GM23338 (cell line): ENCODE results near the gene PLXNB2. TPM values are rescaled to one million over a fixed set of nuclear protein-coding genes. Genes with fewer than 3 reads are reported as not detected.

ENCODE experiments used
- ATAC-seq: fragments of 200-7000 bp; cut with Tn5 transposase; 3 replicates; pipeline ENCODE4 v1.9.1; 2020
- DNase-seq: peaks from one replicate; pipeline ENCODE4 v3.0.0-alpha.2; 2015; ENCODE audit warnings: low spot score
- H2AFZ ChIP-seq: fragments of 200-600 bp; sonication (generic); 2 replicates; pipeline ENCODE4 v1.8.0; 2016; ENCODE audit warnings: antibody characterized with exemption, mild to moderate bottlenecking, moderate library complexity
- H3F3A ChIP-seq: fragments of 200-600 bp; sonication (generic); replicated peaks from 2 replicates; pipeline ENCODE4 v1.8.0; 2017; ENCODE audit warnings: antibody characterized with exemption, mixed run types, low read depth
- H3K27ac ChIP-seq: fragments of 200-600 bp; sonication (generic); 2 replicates; pipeline ENCODE4 v1.6.1; 2016; ENCODE audit warnings: low read depth
- H3K27me3 ChIP-seq: fragments of 200-600 bp; sonication (generic); 2 replicates; pipeline ENCODE4 v1.8.0; 2016; ENCODE audit warnings: mild to moderate bottlenecking, mixed run types, moderate library complexity; ENCODE audit not compliant: insufficient read depth
- H3K36me3 ChIP-seq: fragments of 200-600 bp; sonication (generic); 2 replicates; pipeline ENCODE4 v1.8.0; 2016; ENCODE audit warnings: mild to moderate bottlenecking; ENCODE audit not compliant: insufficient read depth
- H3K4me1 ChIP-seq: fragments of 200-600 bp; sonication (generic); 2 replicates; pipeline ENCODE4 v1.8.0; 2016; ENCODE audit warnings: mild to moderate bottlenecking, moderate library complexity; ENCODE audit not compliant: insufficient read depth
- H3K4me2 ChIP-seq: fragments of 200-600 bp; sonication (generic); 2 replicates; pipeline ENCODE4 v1.7.1; 2017; ENCODE audit warnings: mixed run types
- H3K4me3 ChIP-seq: fragments of 200-600 bp; sonication (generic); 2 replicates; pipeline ENCODE4 v1.6.1; 2016; ENCODE audit warnings: mixed run types
- H3K79me2 ChIP-seq: fragments of 200-600 bp; sonication (generic); replicated peaks from 2 replicates; pipeline ENCODE4 v1.8.0; 2017; ENCODE audit warnings: mild to moderate bottlenecking; ENCODE audit not compliant: insufficient read depth
- H3K9me2 ChIP-seq: fragments of 200-600 bp; sonication (generic); 2 replicates; pipeline ENCODE4 v1.8.0; 2017; ENCODE audit not compliant: insufficient read depth
- H4K20me1 ChIP-seq: fragments of 200-600 bp; sonication (generic); replicated peaks from 2 replicates; pipeline ENCODE4 v1.8.0; 2017; ENCODE audit warnings: mild to moderate bottlenecking; ENCODE audit not compliant: insufficient read depth
- H3K27ac Mint-ChIP-seq: 2 replicates; pipeline ENCODE4 v1.8.0; 2020; ENCODE audit warnings: inconsistent platforms, mild to moderate bottlenecking, moderate library complexity, mixed read lengths
- H3K27me3 Mint-ChIP-seq: 3 replicates; pipeline ENCODE4 v1.8.0; 2022; ENCODE audit warnings: low read depth, mild to moderate bottlenecking, moderate library complexity, mixed read lengths, inconsistent platforms; ENCODE audit not compliant: insufficient read depth, poor library complexity
- H3K36me3 Mint-ChIP-seq: 3 replicates; pipeline ENCODE4 v1.8.0; 2021; ENCODE audit warnings: low read depth, mild to moderate bottlenecking, inconsistent platforms, moderate library complexity, mixed read lengths
- H3K4me1 Mint-ChIP-seq: 3 replicates; pipeline ENCODE4 v1.8.0; 2020; ENCODE audit warnings: mild to moderate bottlenecking, inconsistent platforms, mixed read lengths
- H3K4me3 Mint-ChIP-seq: 3 replicates; pipeline ENCODE4 v1.8.0; 2021; ENCODE audit warnings: moderate library complexity, mild to moderate bottlenecking, inconsistent platforms, mixed read lengths
- H3K9me3 Mint-ChIP-seq: 3 replicates; pipeline ENCODE4 v1.8.0; 2020; ENCODE audit warnings: moderate library complexity, mild to moderate bottlenecking, inconsistent platforms, mixed read lengths
- CREB1 ChIP-seq: fragments of 250-450 bp; sonication (Bioruptor Pico); IDR thresholded peaks from 2 replicates; pipeline ENCODE4 v1.5.0; 2020; ENCODE audit warnings: low read depth, mild to moderate bottlenecking, moderate library complexity
- EZH2 ChIP-seq: fragments of 200-600 bp; sonication (generic); IDR thresholded peaks from one replicate; pipeline ENCODE4 v1.8.0; 2017; ENCODE audit warnings: antibody characterized with exemption, mild to moderate bottlenecking, low read depth; ENCODE audit not compliant: unreplicated experiment
- JUNB ChIP-seq: IDR thresholded peaks from one replicate; pipeline ENCODE4 v1.6.1; 2016; ENCODE audit warnings: antibody characterized with exemption; ENCODE audit not compliant: unreplicated experiment
- NANOG ChIP-seq: IDR thresholded peaks from 2 replicates; pipeline ENCODE4 v1.6.1; 2016; ENCODE audit warnings: antibody characterized with exemption, borderline replicate concordance
- STAT1 ChIP-seq: IDR thresholded peaks from one replicate; pipeline ENCODE4 v1.6.1; 2016; ENCODE audit warnings: antibody characterized with exemption; ENCODE audit not compliant: unreplicated experiment
- ZNF114 ChIP-seq: fragments of 250-450 bp; sonication (Bioruptor Pico); IDR thresholded peaks from 2 replicates; pipeline ENCODE4 v1.5.0; 2020; ENCODE audit warnings: mild to moderate bottlenecking, moderate library complexity
- polyA plus RNA-seq: library from polyadenylated mRNA; unstranded; fragments of >200 nt; fragmentation: Nextera tagmentation; extraction: Ambion mirVana; gene quantifications from 2 replicates; pipeline ENCODE4 v1.2.1, GENCODE V29; 2016
- total RNA-seq: library from RNA; depleted of rRNA; stranded (reverse); fragments of >200 nt; shearing (Covaris generic); gene quantifications from 2 replicates; pipeline ENCODE4 v1.2.3, GENCODE V29; 2014
- TF ChIP-seq, protein P1 (sequence below), 2 experiments: fragments of 200-600 bp in 1 of 2; sonication (generic) in 1 of 2; conservative IDR thresholded peaks; 2 replicates each; pipeline versions ENCODE4 v1.5.1 to v1.6.1; 2016 to 2017; ENCODE audit warnings: antibody characterized with exemption in 2 of 2, low read depth in 2 of 2, mild to moderate bottlenecking in 2 of 2, moderate library complexity in 1 of 2
- TF ChIP-seq, protein P2 (sequence below): IDR thresholded peaks from 2 replicates; pipeline ENCODE4 v1.6.1; 2016; ENCODE audit warnings: antibody characterized with exemption
- TF ChIP-seq, protein P3 (sequence below): fragments of 250-450 bp; sonication (Bioruptor Pico); IDR thresholded peaks from 2 replicates; pipeline ENCODE4 v1.5.0; 2020; ENCODE audit warnings: mild to moderate bottlenecking, moderate library complexity

PLXNB2 gene
- total and polyA plus RNA-seq, 2 experiments from 2014 or later, result 29.1 to 66.3 TPM

DNA sequence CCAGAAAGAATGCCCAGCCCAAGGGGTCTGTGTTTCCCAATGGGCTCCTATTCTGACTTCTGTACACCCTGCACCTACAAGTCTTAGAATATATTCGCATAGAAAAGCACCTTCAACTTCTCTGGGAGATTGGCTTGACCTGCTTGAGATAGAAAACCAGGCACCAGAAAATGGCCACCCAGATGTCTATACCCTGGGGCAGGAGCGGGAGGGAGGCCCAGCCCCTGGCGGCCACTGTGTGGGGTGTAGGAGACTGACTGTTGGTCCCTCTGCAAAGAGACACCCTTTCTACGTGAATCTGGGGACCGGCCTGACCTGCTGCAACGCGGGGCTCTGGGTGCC lies 10.9 kb upstream of the PLXNB2 start (continued):
- no peak for TF ChIP-seq STAT1
- no peak for TF ChIP-seq ZNF114 (CRISPR knock-in tag)
- no peak for TF ChIP-seq JUNB
- TF ChIP-seq, protein P1, sequence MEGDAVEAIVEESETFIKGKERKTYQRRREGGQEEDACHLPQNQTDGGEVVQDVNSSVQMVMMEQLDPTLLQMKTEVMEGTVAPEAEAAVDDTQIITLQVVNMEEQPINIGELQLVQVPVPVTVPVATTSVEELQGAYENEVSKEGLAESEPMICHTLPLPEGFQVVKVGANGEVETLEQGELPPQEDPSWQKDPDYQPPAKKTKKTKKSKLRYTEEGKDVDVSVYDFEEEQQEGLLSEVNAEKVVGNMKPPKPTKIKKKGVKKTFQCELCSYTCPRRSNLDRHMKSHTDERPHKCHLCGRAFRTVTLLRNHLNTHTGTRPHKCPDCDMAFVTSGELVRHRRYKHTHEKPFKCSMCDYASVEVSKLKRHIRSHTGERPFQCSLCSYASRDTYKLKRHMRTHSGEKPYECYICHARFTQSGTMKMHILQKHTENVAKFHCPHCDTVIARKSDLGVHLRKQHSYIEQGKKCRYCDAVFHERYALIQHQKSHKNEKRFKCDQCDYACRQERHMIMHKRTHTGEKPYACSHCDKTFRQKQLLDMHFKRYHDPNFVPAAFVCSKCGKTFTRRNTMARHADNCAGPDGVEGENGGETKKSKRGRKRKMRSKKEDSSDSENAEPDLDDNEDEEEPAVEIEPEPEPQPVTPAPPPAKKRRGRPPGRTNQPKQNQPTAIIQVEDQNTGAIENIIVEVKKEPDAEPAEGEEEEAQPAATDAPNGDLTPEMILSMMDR (conservative IDR thresholded peaks at IDR 0.05; ENCODE audit: low read depth in 2 of 2), result no peak
- TF ChIP-seq NANOG, result no peak
- TF ChIP-seq, protein P2, sequence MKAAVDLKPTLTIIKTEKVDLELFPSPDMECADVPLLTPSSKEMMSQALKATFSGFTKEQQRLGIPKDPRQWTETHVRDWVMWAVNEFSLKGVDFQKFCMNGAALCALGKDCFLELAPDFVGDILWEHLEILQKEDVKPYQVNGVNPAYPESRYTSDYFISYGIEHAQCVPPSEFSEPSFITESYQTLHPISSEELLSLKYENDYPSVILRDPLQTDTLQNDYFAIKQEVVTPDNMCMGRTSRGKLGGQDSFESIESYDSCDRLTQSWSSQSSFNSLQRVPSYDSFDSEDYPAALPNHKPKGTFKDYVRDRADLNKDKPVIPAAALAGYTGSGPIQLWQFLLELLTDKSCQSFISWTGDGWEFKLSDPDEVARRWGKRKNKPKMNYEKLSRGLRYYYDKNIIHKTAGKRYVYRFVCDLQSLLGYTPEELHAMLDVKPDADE, result no peak

DNA sequence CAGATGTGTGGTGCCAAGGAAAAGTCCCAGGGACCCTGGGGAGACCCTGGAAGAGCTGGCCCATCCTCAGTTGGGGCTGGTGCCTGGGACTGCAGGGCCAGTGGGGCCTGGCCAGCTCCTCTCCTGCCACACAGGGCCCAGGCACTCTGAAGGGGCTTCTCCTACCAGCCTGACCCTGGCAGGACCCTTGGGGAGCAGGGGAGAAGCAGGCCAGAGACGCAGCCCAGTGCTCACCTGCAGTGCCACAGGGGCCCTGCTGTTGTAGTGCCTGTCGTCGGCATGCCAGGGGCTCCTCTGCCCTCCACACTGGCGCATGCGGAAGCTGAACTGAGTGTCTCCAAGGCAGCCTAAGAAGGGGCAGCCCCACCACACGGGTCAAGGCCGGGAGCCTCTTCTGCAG lies 10.2 kb upstream of the PLXNB2 start:
- no peak overlapping the region for H3K27ac ChIP-seq
- no peaks in the 10 kb centered on the region for H3F3A ChIP-seq
- peaks cover 7% of the 10 kb centered on the region for H3K27me3 Mint-ChIP-seq
- H3K27ac Mint-ChIP-seq, result no peak overlapping the region
- no peaks in the 10 kb centered on the region for H3K79me2 ChIP-seq
- no peak overlapping the region for H3K4me3 ChIP-seq
- H3K4me3 Mint-ChIP-seq, result no peak overlapping the region
- H2AFZ ChIP-seq, result no peak overlapping the region
- no peaks in the 10 kb centered on the region for H3K9me2 ChIP-seq
- H3K4me1 ChIP-seq, result no peaks in the 10 kb centered on the region
- H3K4me2 ChIP-seq, result no peak overlapping the region
- H3K27me3 ChIP-seq, result no peaks in the 10 kb centered on the region
- H4K20me1 ChIP-seq, result no peaks in the 10 kb centered on the region
- DNase-seq (no peak), ATAC-seq (no peak)
- H3K36me3 ChIP-seq, result no peaks in the 10 kb centered on the region
- peaks cover 6% of the 10 kb centered on the region for H3K4me1 Mint-ChIP-seq
- no peaks in the 10 kb centered on the region; the same call in 2 of the 3 replicates for H3K36me3 Mint-ChIP-seq
- H3K9me3 Mint-ChIP-seq, result no peaks in the 10 kb centered on the region
- no peak for TF ChIP-seq STAT1
- TF ChIP-seq, protein P3, sequence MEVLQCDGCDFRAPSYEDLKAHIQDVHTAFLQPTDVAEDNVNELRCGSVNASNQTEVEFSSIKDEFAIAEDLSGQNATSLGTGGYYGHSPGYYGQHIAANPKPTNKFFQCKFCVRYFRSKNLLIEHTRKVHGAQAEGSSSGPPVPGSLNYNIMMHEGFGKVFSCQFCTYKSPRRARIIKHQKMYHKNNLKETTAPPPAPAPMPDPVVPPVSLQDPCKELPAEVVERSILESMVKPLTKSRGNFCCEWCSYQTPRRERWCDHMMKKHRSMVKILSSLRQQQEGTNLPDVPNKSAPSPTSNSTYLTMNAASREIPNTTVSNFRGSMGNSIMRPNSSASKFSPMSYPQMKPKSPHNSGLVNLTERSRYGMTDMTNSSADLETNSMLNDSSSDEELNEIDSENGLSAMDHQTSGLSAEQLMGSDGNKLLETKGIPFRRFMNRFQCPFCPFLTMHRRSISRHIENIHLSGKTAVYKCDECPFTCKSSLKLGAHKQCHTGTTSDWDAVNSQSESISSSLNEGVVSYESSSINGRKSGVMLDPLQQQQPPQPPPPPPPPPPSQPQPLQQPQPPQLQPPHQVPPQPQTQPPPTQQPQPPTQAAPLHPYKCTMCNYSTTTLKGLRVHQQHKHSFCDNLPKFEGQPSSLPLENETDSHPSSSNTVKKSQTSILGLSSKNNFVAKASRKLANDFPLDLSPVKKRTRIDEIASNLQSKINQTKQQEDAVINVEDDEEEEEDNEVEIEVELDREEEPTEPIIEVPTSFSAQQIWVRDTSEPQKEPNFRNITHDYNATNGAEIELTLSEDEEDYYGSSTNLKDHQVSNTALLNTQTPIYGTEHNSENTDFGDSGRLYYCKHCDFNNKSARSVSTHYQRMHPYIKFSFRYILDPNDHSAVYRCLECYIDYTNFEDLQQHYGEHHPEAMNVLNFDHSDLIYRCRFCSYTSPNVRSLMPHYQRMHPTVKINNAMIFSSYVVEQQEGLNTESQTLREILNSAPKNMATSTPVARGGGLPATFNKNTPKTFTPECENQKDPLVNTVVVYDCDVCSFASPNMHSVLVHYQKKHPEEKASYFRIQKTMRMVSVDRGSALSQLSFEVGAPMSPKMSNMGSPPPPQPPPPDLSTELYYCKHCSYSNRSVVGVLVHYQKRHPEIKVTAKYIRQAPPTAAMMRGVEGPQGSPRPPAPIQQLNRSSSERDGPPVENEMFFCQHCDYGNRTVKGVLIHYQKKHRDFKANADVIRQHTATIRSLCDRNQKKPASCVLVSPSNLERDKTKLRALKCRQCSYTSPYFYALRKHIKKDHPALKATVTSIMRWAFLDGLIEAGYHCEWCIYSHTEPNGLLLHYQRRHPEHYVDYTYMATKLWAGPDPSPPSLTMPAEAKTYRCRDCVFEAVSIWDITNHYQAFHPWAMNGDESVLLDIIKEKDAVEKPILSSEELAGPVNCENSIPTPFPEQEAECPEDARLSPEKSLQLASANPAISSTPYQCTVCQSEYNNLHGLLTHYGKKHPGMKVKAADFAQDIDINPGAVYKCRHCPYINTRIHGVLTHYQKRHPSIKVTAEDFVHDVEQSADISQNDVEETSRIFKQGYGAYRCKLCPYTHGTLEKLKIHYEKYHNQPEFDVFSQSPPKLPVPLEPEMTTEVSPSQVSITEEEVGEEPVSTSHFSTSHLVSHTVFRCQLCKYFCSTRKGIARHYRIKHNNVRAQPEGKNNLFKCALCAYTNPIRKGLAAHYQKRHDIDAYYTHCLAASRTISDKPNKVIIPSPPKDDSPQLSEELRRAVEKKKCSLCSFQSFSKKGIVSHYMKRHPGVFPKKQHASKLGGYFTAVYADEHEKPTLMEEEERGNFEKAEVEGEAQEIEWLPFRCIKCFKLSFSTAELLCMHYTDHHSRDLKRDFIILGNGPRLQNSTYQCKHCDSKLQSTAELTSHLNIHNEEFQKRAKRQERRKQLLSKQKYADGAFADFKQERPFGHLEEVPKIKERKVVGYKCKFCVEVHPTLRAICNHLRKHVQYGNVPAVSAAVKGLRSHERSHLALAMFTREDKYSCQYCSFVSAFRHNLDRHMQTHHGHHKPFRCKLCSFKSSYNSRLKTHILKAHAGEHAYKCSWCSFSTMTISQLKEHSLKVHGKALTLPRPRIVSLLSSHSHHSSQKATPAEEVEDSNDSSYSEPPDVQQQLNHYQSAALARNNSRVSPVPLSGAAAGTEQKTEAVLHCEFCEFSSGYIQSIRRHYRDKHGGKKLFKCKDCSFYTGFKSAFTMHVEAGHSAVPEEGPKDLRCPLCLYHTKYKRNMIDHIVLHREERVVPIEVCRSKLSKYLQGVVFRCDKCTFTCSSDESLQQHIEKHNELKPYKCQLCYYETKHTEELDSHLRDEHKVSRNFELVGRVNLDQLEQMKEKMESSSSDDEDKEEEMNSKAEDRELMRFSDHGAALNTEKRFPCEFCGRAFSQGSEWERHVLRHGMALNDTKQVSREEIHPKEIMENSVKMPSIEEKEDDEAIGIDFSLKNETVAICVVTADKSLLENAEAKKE (CRISPR knock-in tag), result no peak
- TF ChIP-seq ZNF114 (CRISPR knock-in tag), result no peak
- no peak for TF ChIP-seq EZH2
- no peak for TF ChIP-seq CREB1
- TF ChIP-seq, protein P1 (conservative IDR thresholded peaks at IDR 0.05; ENCODE audit: low read depth in 2 of 2), result no peak
- TF ChIP-seq, protein P2, result no peak
